Adrenal gland (tissue), 12 donors: ENCODE measurements around the gene CMYA5. TPM values are rescaled to one million over a fixed set of nuclear protein-coding genes. Genes with fewer than 3 reads are reported as not detected.

Experiments used
- DNase-seq, 7 donors: peaks; one replicate each; pipeline ENCODE4 v3.0.0-alpha.2; 2019 to 2020
- H3K27ac ChIP-seq, 5 donors: fragments of 200-600 bp; sonication (generic) in 4 of 5; 1 replicate in 3 of 5; 2 replicates in 2 of 5; pipeline versions ENCODE4 v1.5.1 to v1.8.0; 2016 to 2020; ENCODE audit warnings: mild to moderate bottlenecking in 1 of 5
- H3K27me3 ChIP-seq: fragments of 200-600 bp; 2 replicates; pipeline ENCODE4 v1.8.0; 2021
- H3K36me3 ChIP-seq, 2 donors: fragments of 200-600 bp; replicated peaks in 1 of 2; 1 replicate in 1 of 2; 2 replicates in 1 of 2; pipeline versions ENCODE4 v1.5.1 to v1.8.0; 2018 to 2022
- H3K4me1 ChIP-seq, 2 donors: fragments of 200-600 bp; replicated peaks in 1 of 2; 1 replicate in 1 of 2; 2 replicates in 1 of 2; pipeline versions ENCODE4 v1.5.1 to v1.8.0; 2018 to 2021
- H3K4me3 ChIP-seq, 4 donors: fragments of 200-600 bp; sonication (generic) in 3 of 4; one replicate each; pipeline ENCODE4 v1.5.1; 2016 to 2018
- H3K9me3 ChIP-seq, 3 donors: fragments of 200-600 bp; sonication (generic) in 1 of 3; replicated peaks in 1 of 3; 1 replicate in 2 of 3; 2 replicates in 1 of 3; pipeline versions ENCODE4 v1.5.1 to v1.8.0; 2016 to 2021
- POLR2A ChIP-seq, 2 donors: fragments of 450-650 bp; IDR thresholded peaks; one replicate each; pipeline ENCODE4 v1.6.1; 2017; ENCODE audit warnings: antibody characterized with exemption in 2 of 2, mild to moderate bottlenecking in 2 of 2, moderate library complexity in 1 of 2
- WGBS, 4 donors: extraction: QIAGEN DNeasy Blood & Tissue Kit in 2 of 4; methylation state at CpG; one replicate each; pipeline versions ENCODE4 v1.1.5 to v1.1.7; 2013 to 2017; 5-methylcytosine and 5-hydroxymethylcytosine counted together
- intact Hi-C, 2 donors: fragments of 100-400 bp; cut with DNase I; formaldehyde crosslinking; loops; one replicate each; pipeline versions ENCODE4 v1.14.1 to v1.15.0; 2022 to 2023
- polyA plus RNA-seq, 3 donors: library from polyadenylated mRNA; stranded (reverse); fragments of 200-250 nt in 2 of 3; fragments of 350-450 nt in 1 of 3; fragmentation: Illumina TruSeq in 1 of 3; extraction: RNeasy Lipid Tissue Mini Kit (QIAGEN cat#74804) in 1 of 3; gene quantifications; one replicate each; pipeline ENCODE4 v1.2.3, GENCODE V29; 2013 to 2014
- total RNA-seq, 9 donors: library from RNA; depleted of rRNA in 4 of 9; stranded (reverse); fragments of >200 nt in 4 of 9; fragments of 120-200 nt in 1 of 9; fragmentation: NEBNext Ultra II Directional in 1 of 9; extraction: Animal tissue kit (Norgen Biotek cat#: 25700) in 1 of 9; gene quantifications; one replicate each; pipeline versions ENCODE4 v1.1.0 to v1.2.4, GENCODE V29; 2013 to 2023
- TF ChIP-seq, protein P1 (sequence below), 6 experiments: fragments of 450-650 bp in 4 of 6; fragments of 200-600 bp in 2 of 6; sonication (generic) in 1 of 6; IDR thresholded peaks; 1 replicate in 5 of 6; 2 replicates in 1 of 6; pipeline versions ENCODE4 v1.5.1 to v1.8.0; 2016 to 2021; ENCODE audit warnings: antibody characterized with exemption in 6 of 6, mild to moderate bottlenecking in 2 of 6, moderate library complexity in 1 of 6
- donor health status: healthy with polysubstance abuse.
- donor health status: Bipolar disorder and iron deficiency.
- donor health status: DM: yes; HTN: yes; CAD: no.
- donor health status: DM: no; HTN: no; CAD: no.
- donor health status: DM: no; HTN: no; CAD: no.
- donor health status: DM: yes; HTN: yes; CAD: no.

CMYA5 gene
- total and polyA plus RNA-seq, 12 donors: 0.11 to 5.6 (median 0.40) TPM

DNA sequence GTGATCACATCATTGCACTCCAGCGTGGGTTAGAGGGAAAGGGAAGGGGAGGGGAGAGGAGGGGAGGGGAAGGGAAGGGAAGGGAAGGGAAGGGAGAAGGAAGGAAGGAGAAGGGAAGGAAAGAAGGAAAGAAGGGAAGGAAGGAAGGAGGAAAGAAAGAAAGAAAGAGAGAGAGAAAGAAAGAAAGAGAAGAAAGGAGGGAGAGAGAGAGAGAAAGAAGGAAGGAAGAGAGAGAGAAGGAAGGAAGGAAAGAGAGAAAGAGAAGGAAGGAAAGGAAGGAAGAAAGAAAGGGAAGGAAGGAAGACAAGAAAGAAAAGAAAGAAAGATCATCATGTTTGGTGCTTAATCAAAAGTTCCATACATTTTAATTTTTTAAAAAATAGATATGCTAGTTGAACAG, 136.2 kb downstream of the CMYA5 start:
- no peak for DNase-seq

DNA sequence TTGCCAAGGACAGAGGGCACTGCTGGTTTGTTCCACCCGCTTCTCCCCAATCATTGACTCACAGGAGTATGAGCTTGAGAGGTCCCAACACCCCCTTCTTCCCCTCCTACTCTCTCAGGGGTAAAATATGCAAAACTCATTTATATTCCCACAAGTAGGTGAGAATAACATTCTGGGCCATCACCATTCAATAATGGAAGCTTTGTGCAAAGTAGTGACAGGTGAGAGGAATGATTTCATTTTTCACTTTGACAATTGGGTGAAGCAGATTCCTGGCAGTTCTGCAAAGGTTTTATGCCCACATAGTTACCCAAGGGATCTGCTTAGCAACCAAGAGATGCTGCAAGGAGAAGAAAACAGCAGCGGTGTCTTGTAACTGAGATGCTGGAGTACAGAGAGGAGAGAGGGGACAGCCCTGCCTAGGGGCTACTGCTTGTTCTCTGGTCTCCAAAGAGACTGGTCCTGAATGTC, 137.6 kb downstream of the CMYA5 start:
- Histone ChIP-seq H3K27ac (no peak overlapping the region), H3K9me3 (no peaks in the 10 kb centered on the region), H3K36me3 (no peaks in the 10 kb centered on the region), H3K27me3 (no peaks in the 10 kb centered on the region), H3K4me1 (no peaks in the 10 kb centered on the region), H3K4me3 (no peak overlapping the region)
- 84 to 97% (median 91%) methylated on average over 2 of the region's 2 CpGs for WGBS, 4 donors
- no peak for TF ChIP-seq POLR2A (IDR thresholded peaks at IDR 0.05)
- TF ChIP-seq, protein P1, sequence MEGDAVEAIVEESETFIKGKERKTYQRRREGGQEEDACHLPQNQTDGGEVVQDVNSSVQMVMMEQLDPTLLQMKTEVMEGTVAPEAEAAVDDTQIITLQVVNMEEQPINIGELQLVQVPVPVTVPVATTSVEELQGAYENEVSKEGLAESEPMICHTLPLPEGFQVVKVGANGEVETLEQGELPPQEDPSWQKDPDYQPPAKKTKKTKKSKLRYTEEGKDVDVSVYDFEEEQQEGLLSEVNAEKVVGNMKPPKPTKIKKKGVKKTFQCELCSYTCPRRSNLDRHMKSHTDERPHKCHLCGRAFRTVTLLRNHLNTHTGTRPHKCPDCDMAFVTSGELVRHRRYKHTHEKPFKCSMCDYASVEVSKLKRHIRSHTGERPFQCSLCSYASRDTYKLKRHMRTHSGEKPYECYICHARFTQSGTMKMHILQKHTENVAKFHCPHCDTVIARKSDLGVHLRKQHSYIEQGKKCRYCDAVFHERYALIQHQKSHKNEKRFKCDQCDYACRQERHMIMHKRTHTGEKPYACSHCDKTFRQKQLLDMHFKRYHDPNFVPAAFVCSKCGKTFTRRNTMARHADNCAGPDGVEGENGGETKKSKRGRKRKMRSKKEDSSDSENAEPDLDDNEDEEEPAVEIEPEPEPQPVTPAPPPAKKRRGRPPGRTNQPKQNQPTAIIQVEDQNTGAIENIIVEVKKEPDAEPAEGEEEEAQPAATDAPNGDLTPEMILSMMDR (IDR thresholded peaks at IDR 0.05): no peak
- intact Hi-C loops: no loop called here
- no peak for DNase-seq

More for the DNA sequence above, 136.2 kb downstream of the CMYA5 start:
- H3K36me3 ChIP-seq: no peaks in the 10 kb centered on the region
- no peaks in the 10 kb centered on the region for H3K9me3 ChIP-seq
- intact Hi-C loops: no loop called here
- TF ChIP-seq POLR2A (IDR thresholded peaks at IDR 0.05): no peak
- TF ChIP-seq, protein P1 (IDR thresholded peaks at IDR 0.05): no peak
- no peaks in the 10 kb centered on the region for H3K27me3 ChIP-seq
- WGBS, 4 donors: 56 to 100% (median 86%) methylated on average over 1 of the region's 1 CpG
- no peaks in the 10 kb centered on the region for H3K4me1 ChIP-seq
- no peak overlapping the region for H3K4me3 ChIP-seq
- no peak overlapping the region for H3K27ac ChIP-seq

DNA sequence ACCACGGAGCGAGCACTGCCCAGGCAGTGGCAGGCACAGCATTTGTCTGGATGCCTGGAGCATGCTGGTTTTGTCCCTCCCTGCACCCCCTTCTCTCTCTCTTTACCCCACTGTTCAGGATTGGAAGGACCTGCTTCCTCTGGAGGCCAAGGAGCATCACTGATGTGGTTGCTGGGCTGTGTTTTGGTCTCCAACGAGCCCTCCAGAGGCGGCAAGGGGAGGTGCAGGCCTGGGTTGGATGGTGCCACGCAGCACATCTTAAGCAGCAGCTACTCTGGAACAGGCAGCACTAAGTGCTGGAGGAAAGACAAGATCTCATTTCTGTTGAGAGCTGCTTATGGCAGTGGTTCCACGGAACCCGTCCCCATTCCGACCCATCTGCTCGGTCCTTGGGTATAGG, 139.6 kb downstream of the CMYA5 start:
- H3K9me3 ChIP-seq: no peaks in the 10 kb centered on the region
- H3K36me3 ChIP-seq: no peaks in the 10 kb centered on the region
- no peak for DNase-seq
- no peak for TF ChIP-seq POLR2A (IDR thresholded peaks at IDR 0.05)
- TF ChIP-seq, protein P1 (IDR thresholded peaks at IDR 0.05): no peak
- H3K4me3 ChIP-seq: no peak overlapping the region
- H3K27me3 ChIP-seq: no peaks in the 10 kb centered on the region
- H3K4me1 ChIP-seq: no peaks in the 10 kb centered on the region
- 52 to 70% (median 65%) methylated on average over 7 to 9 of the region's 9 CpGs for WGBS, 4 donors
- intact Hi-C loops: no loop called here
- no peak overlapping the region for H3K27ac ChIP-seq

DNA sequence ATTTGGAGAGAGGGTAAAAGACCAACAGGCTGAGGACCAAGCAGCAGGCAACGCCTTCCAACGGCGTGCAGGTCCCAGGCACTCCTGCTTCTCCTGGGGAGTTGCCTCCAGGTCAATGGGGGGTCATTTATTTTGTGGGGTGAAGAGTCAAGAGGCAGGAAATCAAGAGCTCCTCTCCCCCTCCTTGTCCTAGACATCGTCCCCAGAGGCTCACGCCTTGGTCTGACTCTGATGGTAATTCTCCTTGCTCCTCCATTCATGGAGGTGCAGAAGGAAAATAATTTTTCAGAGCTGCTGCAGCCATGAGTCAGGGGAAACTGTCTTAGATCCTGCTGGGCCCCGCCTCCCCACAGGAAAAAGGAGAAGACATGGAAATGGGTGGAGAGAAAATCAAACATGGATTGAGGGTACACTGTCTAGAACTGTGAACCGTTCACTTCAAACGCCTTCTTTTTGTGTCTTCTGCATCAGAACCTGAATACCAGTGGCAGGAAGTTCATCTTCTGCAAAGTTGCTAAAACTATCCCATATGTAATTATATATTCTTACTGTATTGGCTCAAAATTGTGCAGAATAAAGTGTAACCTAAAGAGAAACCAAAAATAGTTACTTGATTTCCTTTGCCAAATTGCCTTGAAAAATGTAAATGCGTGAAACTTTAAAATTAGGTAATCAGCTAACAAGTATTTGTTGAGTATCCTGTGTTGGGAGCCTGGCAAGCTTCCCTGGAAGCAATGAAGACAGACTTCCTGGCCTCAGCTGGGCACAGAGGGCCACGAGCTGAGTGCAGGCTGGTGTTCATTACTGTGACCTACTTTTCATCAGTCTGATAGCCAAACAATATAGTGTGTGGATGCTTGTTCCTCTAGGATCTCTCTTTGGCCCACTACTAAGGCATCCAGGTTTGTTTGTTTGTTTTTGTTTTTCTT, 142.0 kb downstream of the CMYA5 start:
- Histone ChIP-seq H3K27me3 (no peaks in the 10 kb centered on the region), H3K36me3 (no peaks in the 10 kb centered on the region), H3K4me1 (no peaks in the 10 kb centered on the region), H3K27ac (no peak overlapping the region), H3K4me3 (no peak overlapping the region), H3K9me3 (no peaks in the 10 kb centered on the region)
- TF ChIP-seq POLR2A (IDR thresholded peaks at IDR 0.05): no peak
- TF ChIP-seq, protein P1 (IDR thresholded peaks at IDR 0.05): no peak
- WGBS, 4 donors: 74 to 83% (median 79%) methylated on average over 10 of the region's 10 CpGs
- intact Hi-C loops: no loop called here
- DNase-seq: peak in 2 of 7 donors; percentile 23 to 31
